Anterior cingulate cortex (tissue), 58 donors: ENCODE measurements around the gene RPP38.

Source experiments
- DNase-seq, 58 donors: peaks; one replicate each; lab custom pipeline; 2025; lab: John Stamatoyannopoulos, UW

RPP38 gene, protein sequence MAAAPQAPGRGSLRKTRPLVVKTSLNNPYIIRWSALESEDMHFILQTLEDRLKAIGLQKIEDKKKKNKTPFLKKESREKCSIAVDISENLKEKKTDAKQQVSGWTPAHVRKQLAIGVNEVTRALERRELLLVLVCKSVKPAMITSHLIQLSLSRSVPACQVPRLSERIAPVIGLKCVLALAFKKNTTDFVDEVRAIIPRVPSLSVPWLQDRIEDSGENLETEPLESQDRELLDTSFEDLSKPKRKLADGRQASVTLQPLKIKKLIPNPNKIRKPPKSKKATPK

DNA sequence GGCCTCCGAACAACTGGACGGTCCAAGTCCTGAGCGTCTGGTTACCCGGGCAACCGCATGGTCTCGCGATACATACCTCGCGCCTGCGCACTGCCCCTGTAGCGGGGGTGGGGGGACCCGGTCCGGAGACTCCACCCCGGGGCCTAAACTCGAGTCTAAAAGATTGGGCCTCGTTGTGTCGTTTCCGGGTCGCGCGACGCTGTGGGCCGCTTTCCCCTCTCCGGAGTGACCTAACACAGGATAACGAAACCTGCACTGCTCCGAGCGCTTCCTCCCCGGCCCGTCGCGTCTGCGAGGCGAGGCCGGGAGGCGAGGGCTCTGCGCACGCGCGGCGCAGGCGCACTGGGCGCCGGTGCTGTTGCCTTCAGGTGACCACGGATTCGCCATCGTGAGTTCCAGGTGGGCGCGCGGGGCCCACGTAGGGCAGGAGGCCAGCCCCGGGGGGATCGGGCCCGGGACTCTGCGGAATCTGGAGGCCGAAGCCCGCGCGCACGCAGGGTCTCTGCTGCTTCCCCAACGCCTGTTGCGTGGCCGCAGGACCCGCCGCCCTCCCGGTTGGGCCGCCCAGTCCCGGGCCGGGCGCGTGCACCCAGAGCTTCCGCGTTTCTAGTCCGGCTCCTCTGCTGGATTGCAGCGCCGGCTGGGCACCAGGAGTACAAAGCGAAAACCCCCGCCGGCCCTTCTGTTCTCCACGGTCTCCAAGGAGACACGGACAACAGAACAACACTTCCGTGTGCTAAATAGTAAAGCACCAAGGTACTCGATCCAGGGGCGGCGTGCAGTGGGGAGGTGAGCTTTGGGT lies at the start of gene RPP38:
TSS of gene RPP38 (plus strand) at position 345 of the 802 bp plus-strand sequence. CDS start 5,960 bp downstream, outside the sequence.
- peak; percentile 74 to 100 (median 94) for DNase-seq

DNA sequence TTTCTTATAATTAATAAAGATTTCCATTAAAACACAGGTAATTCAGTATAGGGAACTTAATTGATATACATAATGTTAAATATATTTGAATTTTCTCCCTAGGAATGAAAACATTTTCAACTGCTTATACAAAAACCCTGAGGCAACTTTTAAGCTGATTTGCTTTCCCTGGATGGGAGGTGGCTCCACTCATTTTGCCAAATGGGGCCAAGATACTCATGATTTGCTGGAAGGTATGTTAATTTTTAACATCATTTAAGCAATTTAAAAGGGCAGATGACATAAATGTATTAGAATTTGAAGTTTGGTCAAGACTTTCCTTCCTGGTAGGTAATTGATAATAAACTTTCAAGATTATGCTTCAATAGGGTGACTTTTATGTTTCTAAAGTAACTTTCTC lies 47.6 kb upstream of the RPP38 start:
- DNase-seq: no peak

DNA sequence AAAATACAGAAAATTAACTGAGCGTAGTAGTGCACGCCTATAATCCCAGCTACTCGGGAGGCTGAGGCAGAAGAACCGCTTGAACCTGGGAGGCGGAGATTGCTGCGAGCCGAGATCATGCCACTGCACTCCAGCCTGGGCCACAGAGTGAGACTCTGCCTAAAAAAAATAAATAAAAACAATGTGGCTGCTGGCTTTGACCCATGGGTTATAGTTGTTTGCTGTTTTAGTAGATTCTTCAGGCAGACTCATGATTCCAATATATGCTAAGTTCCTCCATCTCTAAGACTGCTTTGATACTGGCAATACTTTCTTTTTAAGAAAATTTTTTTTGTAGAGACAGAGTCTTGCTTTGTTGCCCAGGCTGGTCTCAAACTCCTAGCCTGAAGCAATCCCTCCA lies 45.0 kb upstream of the RPP38 start:
- no peak for DNase-seq

DNA sequence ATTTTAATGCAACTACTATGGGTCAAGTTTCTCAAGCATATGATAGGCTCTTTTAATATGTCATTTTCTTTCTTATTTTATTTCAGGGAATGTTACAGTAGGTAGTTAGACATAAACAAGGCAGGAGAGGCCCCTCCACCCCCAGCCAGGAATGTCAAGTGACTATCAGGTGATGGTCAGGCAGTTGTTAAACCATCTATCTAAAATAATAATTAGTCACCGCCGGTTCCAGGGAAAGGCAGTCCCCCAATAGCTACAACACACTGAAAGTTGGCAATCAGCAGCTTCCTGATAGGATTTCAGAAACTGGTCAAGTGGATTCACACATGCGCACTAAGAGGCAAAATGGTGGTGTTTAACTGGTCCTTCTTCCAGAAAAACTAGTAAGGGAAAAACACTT lies 44.1 kb upstream of the RPP38 start:
- DNase-seq: no peak

DNA sequence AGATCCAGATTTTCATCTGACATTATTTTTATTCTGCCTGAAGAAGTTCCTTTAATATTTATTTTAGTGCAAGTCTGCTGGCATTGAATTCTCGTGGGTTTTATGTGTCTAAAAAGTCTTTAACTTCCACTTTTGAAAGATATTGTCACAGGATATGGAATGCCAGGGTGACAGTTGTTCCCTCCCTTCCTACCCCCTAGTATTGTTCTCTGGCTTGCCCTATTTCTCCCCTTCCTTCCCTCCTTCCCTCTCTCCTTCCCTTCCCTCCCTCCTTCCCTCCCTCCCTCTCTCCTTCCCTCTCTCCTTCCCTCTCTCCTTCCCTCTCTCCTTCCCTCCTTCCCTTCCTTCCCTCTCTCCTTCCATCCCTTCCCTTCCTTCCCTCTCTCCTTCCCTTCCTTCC lies 38.5 kb upstream of the RPP38 start:
- DNase-seq: no peak

DNA sequence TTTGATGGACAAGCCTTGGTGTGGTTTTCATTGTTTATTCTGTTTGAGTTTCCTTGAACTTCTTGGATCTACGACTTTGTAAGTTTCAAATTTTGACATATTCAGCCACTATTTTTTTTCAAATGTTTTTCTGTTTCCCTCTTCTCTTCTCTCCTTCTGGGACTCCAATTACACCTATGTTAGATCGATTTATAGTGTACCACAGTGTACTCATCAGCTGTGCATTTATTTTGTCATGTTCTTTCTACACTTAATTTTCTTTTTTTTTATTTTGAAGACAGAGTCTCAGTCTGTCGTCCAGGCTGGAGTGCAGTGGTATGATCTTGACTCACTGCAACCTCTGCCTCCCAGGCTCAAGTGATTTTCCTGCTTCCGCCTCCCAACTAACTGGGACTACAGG lies 37.2 kb upstream of the RPP38 start:
- DNase-seq: no peak

DNA sequence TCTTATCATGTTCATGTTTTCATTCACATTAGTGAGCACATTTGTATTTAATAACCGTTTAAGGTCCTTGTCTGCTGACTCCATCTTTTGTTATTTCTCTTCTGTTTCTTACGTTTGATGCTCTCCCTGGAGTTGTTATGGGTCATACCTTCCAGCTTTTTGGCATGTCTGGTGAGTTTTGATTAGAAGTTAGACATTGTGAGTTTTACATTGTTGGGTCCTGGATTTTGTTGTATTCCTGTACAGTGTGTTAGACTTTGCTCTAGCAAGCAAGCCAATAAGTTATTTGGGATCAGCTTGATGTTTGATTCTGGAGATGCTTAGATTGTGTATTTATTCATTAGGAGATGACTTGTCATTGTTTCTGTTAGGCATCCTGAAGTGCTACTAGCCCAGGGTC lies 36.5 kb upstream of the RPP38 start:
- no peak for DNase-seq

DNA sequence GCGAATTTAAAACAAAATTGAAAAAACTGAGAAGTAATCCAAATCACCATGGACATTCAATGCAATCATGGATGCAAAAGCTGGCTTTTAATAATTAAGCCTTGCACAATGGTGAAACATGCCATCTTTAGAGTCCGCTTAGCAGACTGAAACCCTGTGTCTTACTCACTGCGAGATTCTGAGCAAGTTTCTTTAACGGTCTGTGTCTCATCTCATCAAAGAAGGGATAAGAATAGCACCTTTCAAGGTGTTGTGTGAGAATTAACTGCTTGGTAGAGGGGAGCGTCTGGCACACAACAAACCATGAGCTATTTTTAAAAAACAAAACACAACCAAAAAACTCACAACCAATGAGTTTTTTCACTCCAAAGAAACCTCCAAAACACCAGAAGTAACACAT lies 30.0 kb upstream of the RPP38 start:
- DNase-seq: no peak

DNA sequence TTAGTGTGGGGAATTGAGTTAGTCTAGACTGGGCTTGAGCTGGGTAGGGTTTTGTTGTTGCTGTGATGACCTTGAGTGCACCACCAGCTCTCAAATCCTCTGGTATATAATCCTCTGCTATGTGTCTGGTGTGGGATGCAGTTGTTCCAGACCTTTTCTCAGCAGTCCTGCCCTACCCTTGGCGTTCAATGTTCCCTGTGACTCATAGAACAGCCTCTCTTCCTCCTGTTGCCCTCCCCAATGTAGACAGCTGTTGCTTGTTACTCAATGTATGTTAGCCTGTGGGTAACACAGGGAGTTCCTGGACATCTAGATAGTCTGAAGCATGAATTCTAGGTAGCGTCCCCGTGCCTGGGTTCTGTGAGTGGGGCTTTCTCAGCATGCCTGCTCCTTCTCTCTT lies 28.4 kb upstream of the RPP38 start:
- DNase-seq: no peak

DNA sequence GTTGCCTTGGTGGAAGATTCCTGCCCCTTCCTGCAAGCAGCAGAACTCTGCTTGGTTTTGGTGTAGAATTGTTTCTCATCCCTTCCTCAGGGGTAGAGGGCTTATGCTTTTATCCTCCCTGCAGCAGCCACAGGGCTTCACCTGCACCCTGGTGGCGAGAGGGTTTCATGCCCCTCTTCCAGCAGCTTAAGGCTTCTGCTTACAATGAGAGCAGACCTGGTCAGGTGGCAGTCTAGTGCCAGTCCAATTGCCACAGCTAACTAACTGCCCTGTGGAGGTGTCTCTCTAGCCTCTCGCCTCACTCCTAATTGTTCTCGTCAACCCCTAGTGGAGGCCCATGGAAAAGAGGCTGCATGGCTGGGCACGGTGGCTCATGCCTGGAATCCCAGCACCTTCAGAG lies 27.9 kb upstream of the RPP38 start:
- DNase-seq: no peak

DNA sequence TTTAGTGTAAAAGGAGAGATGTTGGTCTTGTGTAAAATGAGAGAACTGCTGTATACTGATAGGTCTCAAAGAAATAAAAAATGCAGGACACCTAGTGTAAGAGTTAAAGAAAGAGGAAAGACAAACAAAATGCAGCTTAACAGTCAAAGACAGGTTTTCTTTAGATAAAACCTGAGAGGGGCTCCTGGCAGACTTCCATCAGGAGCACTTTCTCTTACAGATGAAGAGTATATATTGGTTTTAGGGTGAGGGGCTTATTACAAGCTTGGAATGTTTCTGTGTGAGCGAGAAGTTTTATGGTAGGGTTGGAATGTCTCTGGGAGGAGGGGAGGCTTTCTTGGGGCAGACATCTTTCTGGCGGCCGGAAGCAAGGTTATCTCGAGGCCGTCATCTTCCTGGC lies 24.8 kb upstream of the RPP38 start:
- DNase-seq: no peak

DNA sequence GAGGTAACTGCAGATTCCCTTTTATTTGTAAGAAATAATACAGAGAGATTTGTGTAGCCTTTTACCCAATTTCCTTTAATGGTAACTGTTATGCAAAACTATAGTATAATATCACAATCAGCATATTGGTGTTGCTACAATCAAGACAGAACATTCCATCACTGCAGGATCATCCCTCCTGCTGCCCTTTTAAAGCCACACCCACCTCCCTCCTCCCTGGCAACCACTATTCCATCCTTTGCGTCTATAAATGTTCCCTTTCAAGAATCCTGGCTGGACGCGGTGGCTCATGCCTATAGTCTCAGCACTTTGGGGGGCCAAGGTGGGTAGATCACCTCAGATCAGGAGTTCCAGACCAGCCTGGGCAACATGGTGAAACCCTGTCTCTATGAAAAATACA lies 21.7 kb upstream of the RPP38 start:
- DNase-seq: no peak

DNA sequence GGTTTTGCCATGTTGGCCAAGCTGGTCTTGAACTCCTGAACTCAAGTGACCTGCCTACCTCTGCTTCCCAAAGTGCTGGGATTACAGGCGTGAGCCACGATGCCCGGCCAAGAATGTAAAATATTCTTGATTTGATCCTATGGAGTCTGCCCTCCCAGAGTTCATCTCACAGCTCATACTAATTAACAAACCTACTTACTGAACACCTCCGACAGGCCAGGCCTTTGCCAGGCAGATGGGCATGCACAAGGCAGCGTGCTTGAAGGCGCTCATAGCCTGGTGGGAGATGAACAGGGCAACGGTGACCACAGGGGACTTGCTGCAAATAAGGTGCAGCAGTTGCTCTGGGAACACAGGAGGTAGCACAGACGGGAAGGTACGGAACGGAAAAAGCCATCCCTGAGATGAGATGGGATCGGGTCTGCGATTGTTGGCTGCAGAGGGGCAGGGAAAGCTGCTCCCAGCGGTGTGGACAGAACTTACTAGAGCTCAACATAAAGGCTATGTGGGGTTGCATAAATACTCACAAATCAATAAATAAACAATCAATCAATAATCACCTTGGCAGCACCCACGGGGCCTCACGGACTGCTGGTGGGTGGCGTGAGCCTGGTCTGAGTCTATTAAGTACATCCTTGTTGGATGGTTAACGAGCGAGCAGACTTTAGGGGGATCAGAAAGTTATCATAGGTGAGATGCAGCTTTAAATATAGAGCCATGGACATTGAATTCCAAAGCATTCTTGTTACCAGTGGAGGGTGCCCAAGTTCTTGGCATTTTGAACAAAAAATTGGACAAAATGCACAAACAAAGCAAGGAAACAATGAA lies 13.3 kb upstream of the RPP38 start:
- DNase-seq: no peak

DNA sequence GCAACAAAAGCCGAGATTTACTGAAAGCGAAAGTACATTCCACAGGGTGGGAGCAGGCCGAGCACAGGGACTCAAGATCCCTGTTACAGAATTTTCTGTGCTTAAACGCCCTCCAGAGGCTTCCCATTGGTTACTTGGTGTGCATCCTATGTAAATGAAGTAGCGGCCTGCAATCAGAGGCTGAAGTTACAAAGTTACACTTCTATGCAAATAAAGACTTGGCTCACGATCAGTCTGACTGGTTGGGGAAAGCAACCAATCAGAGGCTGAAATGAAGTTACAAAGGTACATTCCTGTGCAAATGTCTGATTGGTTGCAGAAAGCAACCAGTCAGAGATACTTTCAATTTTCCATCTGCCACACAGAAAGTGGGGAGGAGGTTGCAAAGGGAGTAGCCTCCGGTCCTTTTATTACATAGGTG lies 12.6 kb upstream of the RPP38 start:
- DNase-seq: peak in 36 of 58 donors; percentile 2 to 62 (median 22)

DNA sequence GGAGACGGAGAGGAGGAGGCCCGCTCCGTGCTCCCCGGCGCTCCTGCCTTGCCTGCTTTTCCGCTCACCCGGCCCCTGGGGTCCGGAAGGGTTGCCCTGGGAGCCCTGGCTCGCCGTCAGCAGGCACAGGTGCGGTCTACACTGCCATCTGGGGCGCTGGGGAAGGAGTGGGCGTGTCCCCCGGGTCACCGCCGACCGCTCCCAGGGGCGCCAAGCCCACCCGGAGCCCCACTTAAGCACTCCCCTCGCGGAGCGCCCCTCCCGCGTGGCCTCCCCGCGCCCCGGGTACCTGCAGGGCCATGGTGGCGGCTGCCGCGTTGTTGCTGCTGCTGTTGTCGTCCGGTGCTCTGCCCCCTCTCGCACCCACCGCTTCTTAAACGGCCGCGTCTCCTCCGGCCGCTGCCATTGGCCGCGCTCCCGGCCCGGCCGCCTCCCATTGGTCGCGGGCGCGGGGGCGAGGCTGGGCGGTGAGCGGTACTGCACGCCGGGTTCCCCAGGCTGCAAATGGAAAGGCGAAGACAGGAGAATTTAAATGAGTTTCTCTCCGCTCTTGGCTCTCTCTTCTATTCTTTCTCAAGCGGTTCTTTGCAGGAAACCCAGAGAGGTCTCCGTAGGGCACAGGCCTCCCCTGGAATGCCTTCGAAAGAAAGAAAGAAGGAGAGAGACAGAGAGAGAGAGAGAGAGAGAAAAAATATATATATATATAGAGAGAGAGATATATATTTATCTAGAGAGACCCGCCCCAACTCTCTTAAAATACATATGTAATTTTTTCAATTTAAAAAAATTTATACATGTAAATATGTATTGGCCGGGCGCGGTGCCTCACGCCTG lies 8.5 kb upstream of the RPP38 start, which contains the start of gene ACBD7:
TSS of gene ACBD7 (minus strand) at position 349 of the 834 bp plus-strand sequence. CDS start at position 301, 48 bp downstream.
- peak in 57 of 58 donors; percentile 2 to 88 (median 68) for DNase-seq

DNA sequence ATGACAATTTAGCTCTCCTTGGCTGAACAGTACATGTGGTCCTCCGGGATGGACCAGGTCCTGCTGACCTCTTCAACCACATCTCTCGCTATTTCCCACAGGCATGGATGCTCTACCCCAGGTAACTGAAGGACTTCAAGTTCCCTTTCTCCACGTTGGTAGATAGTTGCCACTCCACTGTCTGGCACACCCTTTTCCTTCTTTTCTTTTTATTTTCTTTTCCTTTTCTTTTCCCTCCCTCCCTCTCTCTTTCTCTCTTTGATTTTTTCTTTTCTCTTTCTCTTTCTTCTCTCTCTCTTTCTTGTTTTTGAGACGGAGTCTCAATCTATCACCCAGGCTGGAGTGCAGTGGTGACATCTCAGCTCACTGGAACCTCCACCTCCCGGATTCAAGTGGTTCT lies 5.7 kb upstream of the RPP38 start:
- DNase-seq: no peak

DNA sequence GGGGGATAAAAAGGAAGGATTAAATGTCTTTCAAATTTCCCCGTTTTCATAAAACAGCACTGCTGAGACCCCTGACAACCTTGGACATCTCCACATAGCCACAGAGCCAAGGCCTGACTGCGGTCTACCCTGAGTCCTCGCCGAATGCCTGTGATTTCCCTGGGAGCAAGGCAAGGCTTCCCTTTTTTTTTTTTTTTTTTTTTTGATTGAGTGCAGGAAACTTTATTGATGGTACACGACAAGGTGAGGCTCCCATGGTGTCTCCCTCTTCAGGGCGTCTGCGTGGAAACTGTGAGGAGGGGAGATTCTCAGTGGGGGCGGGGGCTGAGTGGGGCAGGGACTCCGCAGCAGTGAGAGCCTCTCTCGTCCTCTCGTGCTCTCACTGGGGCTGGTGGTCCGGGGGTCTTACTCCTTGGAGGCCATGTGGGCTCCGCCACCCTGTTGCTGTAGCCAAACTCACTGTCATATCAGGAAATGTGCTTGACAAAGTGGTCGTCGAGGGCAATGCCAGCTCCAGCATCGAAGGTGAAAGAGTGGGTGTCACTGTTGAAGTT lies 4.2 kb upstream of the RPP38 start:
- no peak for DNase-seq

DNA sequence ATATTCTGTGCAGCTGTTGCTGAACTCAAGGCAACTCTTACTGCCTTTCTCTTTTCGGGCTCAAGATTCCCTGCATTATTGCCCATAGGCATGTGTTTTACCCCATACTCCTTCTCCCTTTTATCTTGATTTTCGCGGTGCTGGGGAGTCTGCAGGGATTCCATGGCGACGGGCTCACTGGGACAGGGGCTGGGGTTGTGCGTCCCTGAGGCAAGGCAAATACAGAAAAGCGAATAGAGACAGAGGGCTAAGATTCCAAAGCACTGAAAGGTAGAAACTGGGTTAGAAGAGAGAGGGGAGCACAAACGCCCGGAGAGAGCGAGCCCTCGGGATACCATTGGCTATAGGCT lies 519 bp upstream of the RPP38 start:
- no peak for DNase-seq

DNA sequence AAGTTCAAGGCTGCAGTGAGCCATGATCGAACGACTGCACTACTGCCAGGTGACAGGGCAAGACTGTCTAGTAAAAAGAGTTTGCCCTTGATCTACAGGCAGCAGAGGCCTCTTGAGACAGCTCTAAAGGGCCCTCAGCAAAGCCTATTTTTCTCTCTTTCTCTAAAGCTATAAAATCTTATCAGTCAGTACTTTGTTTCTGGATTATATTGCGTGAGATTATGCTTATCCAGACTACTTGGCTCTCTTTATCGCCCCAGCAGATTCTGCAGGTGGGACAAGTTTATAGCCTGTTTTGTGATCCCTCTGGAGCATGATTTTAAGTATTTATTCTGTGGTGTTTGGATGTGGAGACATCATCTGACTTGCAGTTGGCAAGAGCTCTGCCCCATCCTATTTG lies 2.7 kb downstream of the RPP38 start:
- no peak for DNase-seq

DNA sequence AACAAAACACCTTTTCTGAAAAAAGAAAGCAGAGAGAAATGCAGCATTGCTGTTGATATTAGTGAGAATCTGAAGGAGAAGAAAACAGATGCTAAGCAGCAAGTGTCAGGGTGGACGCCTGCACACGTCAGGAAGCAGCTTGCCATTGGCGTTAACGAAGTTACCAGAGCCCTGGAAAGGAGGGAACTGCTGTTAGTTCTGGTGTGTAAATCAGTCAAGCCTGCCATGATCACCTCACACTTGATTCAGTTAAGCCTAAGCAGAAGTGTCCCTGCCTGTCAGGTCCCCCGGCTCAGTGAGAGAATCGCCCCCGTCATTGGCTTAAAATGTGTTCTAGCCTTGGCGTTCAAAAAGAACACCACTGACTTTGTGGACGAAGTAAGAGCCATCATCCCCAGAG lies 6.4 kb downstream of the RPP38 start:
- DNase-seq: no peak
